Tibial nerve (tissue), 4 donors: ENCODE data around the gene ROBO3. TPM values are rescaled to one million over a fixed set of nuclear protein-coding genes. Genes with fewer than 3 reads are reported as not detected.

Source experiments
- DNase-seq, 2 donors: peaks; one replicate each; pipeline ENCODE4 v3.0.0-alpha.2; 2019; ENCODE audit warnings: low spot score in 2 of 2
- H3K27ac ChIP-seq, 4 donors: fragments of 200-600 bp; sonication (generic) in 3 of 4; one replicate each; pipeline ENCODE4 v1.5.1; 2017 to 2019; ENCODE audit warnings: mild to moderate bottlenecking in 1 of 4
- H3K27me3 ChIP-seq, 2 donors: fragments of 200-600 bp; sonication (generic) in 1 of 2; one replicate each; pipeline versions ENCODE4 v1.5.1 to v1.6.0; 2017 to 2019
- H3K36me3 ChIP-seq, 3 donors: fragments of 200-600 bp; sonication (generic); one replicate each; pipeline ENCODE4 v1.5.1; 2018 to 2019
- H3K4me1 ChIP-seq, 4 donors: fragments of 200-600 bp; sonication (generic) in 3 of 4; one replicate each; pipeline ENCODE4 v1.5.1; 2017 to 2019
- H3K4me3 ChIP-seq, 4 donors: fragments of 200-600 bp; sonication (generic) in 3 of 4; one replicate each; pipeline ENCODE4 v1.5.1; 2017 to 2019; ENCODE audit warnings: mild to moderate bottlenecking in 1 of 4, moderate library complexity in 1 of 4
- H3K9me3 ChIP-seq, 4 donors: fragments of 200-600 bp; sonication (generic) in 3 of 4; one replicate each; pipeline ENCODE4 v1.5.1; 2017 to 2019
- CTCF ChIP-seq, 5 experiments: fragments of 200-600 bp in 3 of 5; fragments of 450-650 bp in 2 of 5; sonication (generic) in 3 of 5; IDR thresholded peaks; one replicate each; pipeline ENCODE4 v1.5.1; 2016 to 2019; ENCODE audit warnings: antibody characterized with exemption in 5 of 5, mild to moderate bottlenecking in 3 of 5, moderate library complexity in 2 of 5
- EP300 ChIP-seq, 2 donors: sonication (generic); formaldehyde crosslinking; IDR thresholded peaks; one replicate each; pipeline ENCODE4 v1.6.1; 2017; ENCODE audit warnings: antibody characterized with exemption in 2 of 2, mild to moderate bottlenecking in 1 of 2
- POLR2A ChIP-seq, 2 donors: fragments of 450-650 bp; IDR thresholded peaks; one replicate each; pipeline ENCODE4 v1.6.1; 2017; ENCODE audit warnings: antibody characterized with exemption in 2 of 2, mild to moderate bottlenecking in 2 of 2, moderate library complexity in 2 of 2
- WGBS, 2 donors: methylation state at CpG; one replicate each; pipeline ENCODE4 v1.1.5; 2018; 5-methylcytosine and 5-hydroxymethylcytosine counted together
- total RNA-seq, 4 donors: library from RNA; depleted of rRNA; stranded (reverse); fragments of >200 nt; gene quantifications; one replicate each; pipeline ENCODE4 v1.1.0, GENCODE V29; 2016

Gene ROBO3
- total RNA-seq, 4 donors from 2014 or later: 22.2 to 34.3 (median 24.8) TPM

- H3K36me3 ChIP-seq: no peaks in the 10 kb centered on the region
- H3K4me1 ChIP-seq: peaks cover 0 to 55% (median 33%) of the 10 kb centered on the region in 4 donors
- no peak for DNase-seq
- 5 to 9% methylated on average over 9 of the region's 9 CpGs for WGBS, 2 donors
- no peak overlapping the region for H3K27ac ChIP-seq
- H3K9me3 ChIP-seq: no peaks in the 10 kb centered on the region
- no peak for TF ChIP-seq POLR2A (IDR thresholded peaks at IDR 0.05)
- no peak for TF ChIP-seq CTCF (IDR thresholded peaks at IDR 0.05)
- TF ChIP-seq EP300 (IDR thresholded peaks at IDR 0.05): no peak
- peaks cover 2 to 100% of the 10 kb centered on the region in 2 donors for H3K27me3 ChIP-seq
- no peak overlapping the region for H3K4me3 ChIP-seq
These were observed 1.4 kb upstream of the ROBO3 start for GRCh38 chr11:124863826-124864165.

GRCh38 chr11:124864176-124864891 is 898 bp upstream of the ROBO3 start:
- H3K9me3 ChIP-seq: no peaks in the 10 kb centered on the region
- no peak for TF ChIP-seq POLR2A (IDR thresholded peaks at IDR 0.05)
- TF ChIP-seq EP300 (IDR thresholded peaks at IDR 0.05): no peak
- no peak for TF ChIP-seq CTCF (IDR thresholded peaks at IDR 0.05)
- peaks cover 2 to 100% of the 10 kb centered on the region in 2 donors for H3K27me3 ChIP-seq
- H3K36me3 ChIP-seq: no peaks in the 10 kb centered on the region
- 12 to 14% methylated on average over 18 of the region's 18 CpGs for WGBS, 2 donors
- peaks cover 0 to 60% (median 34%) of the 10 kb centered on the region in 4 donors for H3K4me1 ChIP-seq
- no peak overlapping the region for H3K4me3 ChIP-seq
- no peak for DNase-seq
- H3K27ac ChIP-seq: no peak overlapping the region

- Histone ChIP-seq H3K27me3 (peaks cover 2 to 100% of the 10 kb centered on the region in 2 donors), H3K27ac (no peak overlapping the region), H3K36me3 (no peaks in the 10 kb centered on the region), H3K4me1 (peaks cover 0 to 61% (median 34%) of the 10 kb centered on the region in 4 donors), H3K4me3 (no peak overlapping the region), H3K9me3 (no peaks in the 10 kb centered on the region)
- DNase-seq: no peak
- 3 to 9% methylated on average over 9 of the region's 9 CpGs for WGBS, 2 donors
- TF ChIP-seq EP300 (IDR thresholded peaks at IDR 0.05): no peak
- no peak for TF ChIP-seq POLR2A (IDR thresholded peaks at IDR 0.05)
- no peak for TF ChIP-seq CTCF (IDR thresholded peaks at IDR 0.05)
These were observed 396 bp upstream of the ROBO3 start for GRCh38 chr11:124864892-124865180.

- no peaks in the 10 kb centered on the region for H3K9me3 ChIP-seq
- peak; percentile 59 to 88 (median 76) for TF ChIP-seq CTCF (IDR thresholded peaks at IDR 0.05)
- TF ChIP-seq POLR2A (IDR thresholded peaks at IDR 0.05): no peak
- H3K36me3 ChIP-seq: no peaks in the 10 kb centered on the region
- H3K4me3 ChIP-seq: peak overlapping the region in 3 of 4 donors; percentile 1 to 32 (median 26)
- peaks cover 2 to 100% of the 10 kb centered on the region in 2 donors for H3K27me3 ChIP-seq
- no peak overlapping the region for H3K27ac ChIP-seq
- DNase-seq: no peak
- WGBS, 2 donors: 3% methylated on average over 54 to 61 of the region's 62 CpGs
- H3K4me1 ChIP-seq: peaks cover 0 to 61% (median 34%) of the 10 kb centered on the region in 4 donors
These were observed 945 bp downstream of the ROBO3 start for GRCh38 chr11:124865902-124866851.

GRCh38 chr11:124867700-124868099 is 2.5 kb downstream of the ROBO3 start:
- Histone ChIP-seq H3K27ac (no peak overlapping the region), H3K4me1 (peaks cover 0 to 59% (median 34%) of the 10 kb centered on the region in 4 donors), H3K27me3 (peaks cover 2 to 100% of the 10 kb centered on the region in 2 donors), H3K9me3 (no peaks in the 10 kb centered on the region), H3K4me3 (no peak overlapping the region), H3K36me3 (no peaks in the 10 kb centered on the region)
- DNase-seq: no peak
- 3 to 4% methylated on average over 8 of the region's 8 CpGs for WGBS, 2 donors
- TF ChIP-seq CTCF (IDR thresholded peaks at IDR 0.05) (peak in 2 of 5 experiments; percentile 18 to 47), POLR2A (IDR thresholded peaks at IDR 0.05) (no peak), EP300 (IDR thresholded peaks at IDR 0.05) (no peak)
